Measurements from ENCODE around the gene MPHOSPH8.

DNA sequence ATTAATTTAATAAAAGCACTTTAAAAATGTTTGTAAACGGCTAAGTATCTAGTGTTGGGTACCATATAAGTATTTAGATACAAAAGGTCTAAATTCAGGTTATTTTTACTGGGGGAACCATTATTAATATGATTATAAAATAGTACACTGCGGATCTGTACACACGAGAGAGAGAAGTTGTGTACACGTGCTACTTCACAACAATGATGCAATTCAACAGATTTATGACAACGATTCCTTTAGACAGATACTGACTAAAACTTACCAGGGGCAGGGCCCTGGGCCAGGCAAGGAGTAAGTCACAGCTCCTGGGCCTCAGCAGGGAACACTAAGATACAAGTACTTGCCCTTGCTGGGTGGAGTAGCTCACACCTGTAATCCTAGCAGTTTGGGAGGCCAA is 43.0 kb upstream of the MPHOSPH8 start:
- TF ChIP-seq, protein P1, sequence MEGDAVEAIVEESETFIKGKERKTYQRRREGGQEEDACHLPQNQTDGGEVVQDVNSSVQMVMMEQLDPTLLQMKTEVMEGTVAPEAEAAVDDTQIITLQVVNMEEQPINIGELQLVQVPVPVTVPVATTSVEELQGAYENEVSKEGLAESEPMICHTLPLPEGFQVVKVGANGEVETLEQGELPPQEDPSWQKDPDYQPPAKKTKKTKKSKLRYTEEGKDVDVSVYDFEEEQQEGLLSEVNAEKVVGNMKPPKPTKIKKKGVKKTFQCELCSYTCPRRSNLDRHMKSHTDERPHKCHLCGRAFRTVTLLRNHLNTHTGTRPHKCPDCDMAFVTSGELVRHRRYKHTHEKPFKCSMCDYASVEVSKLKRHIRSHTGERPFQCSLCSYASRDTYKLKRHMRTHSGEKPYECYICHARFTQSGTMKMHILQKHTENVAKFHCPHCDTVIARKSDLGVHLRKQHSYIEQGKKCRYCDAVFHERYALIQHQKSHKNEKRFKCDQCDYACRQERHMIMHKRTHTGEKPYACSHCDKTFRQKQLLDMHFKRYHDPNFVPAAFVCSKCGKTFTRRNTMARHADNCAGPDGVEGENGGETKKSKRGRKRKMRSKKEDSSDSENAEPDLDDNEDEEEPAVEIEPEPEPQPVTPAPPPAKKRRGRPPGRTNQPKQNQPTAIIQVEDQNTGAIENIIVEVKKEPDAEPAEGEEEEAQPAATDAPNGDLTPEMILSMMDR (optimal IDR thresholded peaks at IDR 0.05 in 1 of 3, IDR thresholded peaks at IDR 0.05 in 1 of 3, conservative IDR thresholded peaks at IDR 0.05 in 1 of 3; ENCODE audit: extremely low read depth in 1 of 3, insufficient read depth in 2 of 3, low read length in 3 of 3), result no peak
- no peak for TF ChIP-seq EZH2 (IDR thresholded peaks at IDR 0.05; ENCODE audit: low read length)

All from keratinocyte (primary cell).